H1 (cell line): ENCODE data around the gene MKRN1. TPM values are rescaled to one million over a fixed set of nuclear protein-coding genes. Genes with fewer than 3 reads are reported as not detected.

Experiments used
- CTCF ChIA-PET: fragments of 300-600 bp; sonication (Branson Sonifier 250); formaldehyde crosslinking; loops from one replicate; lab custom pipeline; 2021; ENCODE audit not compliant: partially characterized antibody; lab: Charles Lee
- POLR2A ChIA-PET: fragments of 300-600 bp; sonication (Branson Sonifier 250); formaldehyde crosslinking; loops from one replicate; lab custom pipeline; 2021; ENCODE audit warnings: inconsistent platforms; ENCODE audit not compliant: partially characterized antibody; lab: Charles Lee
- DNase-seq, 2 experiments: peaks; one replicate each; pipeline versions ENCODE4 v3.0.0 to v3.0.0-alpha.2; 2010 to 2022; ENCODE audit warnings: low spot score in 2 of 2, low read depth in 1 of 2, mixed read lengths in 1 of 2
- FAIRE-seq: peaks from 2 replicates; lab custom pipeline; 2011; peaks lifted over from hg19 to GRCh38; lab: Jason Lieb, UNC
- H2AFZ ChIP-seq: 2 replicates; pipeline ENCODE4 v1.8.1; 2012; ENCODE audit warnings: low read length, inconsistent platforms
- H2AK5ac ChIP-seq: 2 replicates; pipeline ENCODE4 v1.6.1; 2013; ENCODE audit warnings: low read depth, low read length
- H2BK120ac ChIP-seq: replicated peaks from 2 replicates; pipeline ENCODE3; 2013; ENCODE audit warnings: low read depth, low read length, inconsistent platforms
- H2BK12ac ChIP-seq: 2 replicates; pipeline ENCODE4 v1.6.1; 2013; ENCODE audit warnings: low read depth, low read length
- H2BK15ac ChIP-seq: 2 replicates; pipeline ENCODE4 v1.6.1; 2013; ENCODE audit warnings: low read length
- H2BK20ac ChIP-seq: 2 replicates; pipeline ENCODE4 v1.6.1; 2013; ENCODE audit warnings: low read length
- H2BK5ac ChIP-seq: 2 replicates; pipeline ENCODE4 v1.6.1; 2013; ENCODE audit warnings: low read depth, low read length
- H3K14ac ChIP-seq: 2 replicates; pipeline ENCODE4 v1.6.1; 2013; ENCODE audit warnings: inconsistent platforms; ENCODE audit not compliant: insufficient read length
- H3K18ac ChIP-seq: 2 replicates; pipeline ENCODE4 v1.6.1; 2013; ENCODE audit warnings: low read length; ENCODE audit errors: extremely low read depth
- H3K23ac ChIP-seq: 2 replicates; pipeline ENCODE4 v1.6.1; 2013; ENCODE audit warnings: inconsistent platforms; ENCODE audit not compliant: insufficient read length
- H3K23me2 ChIP-seq: 2 replicates; pipeline ENCODE4 v1.6.1; 2013; ENCODE audit warnings: low read depth, low read length
- H3K27ac ChIP-seq: 2 replicates; pipeline ENCODE4 v1.6.1; 2011; ENCODE audit warnings: low read depth, low read length, inconsistent platforms
- H3K27me3 ChIP-seq, 4 experiments: replicated peaks in 1 of 4; 1 replicate in 1 of 4; 2 replicates in 3 of 4; pipeline versions ENCODE4 v1.6.1 to v1.8.1; 2011 to 2013; ENCODE audit warnings: low read length in 3 of 4, mild to moderate bottlenecking in 3 of 4, inconsistent platforms in 2 of 4, mixed read lengths in 2 of 4, moderate library complexity in 1 of 4; ENCODE audit not compliant: control insufficient read depth in 3 of 4, insufficient read depth in 3 of 4; ENCODE audit errors: extremely low read depth in 1 of 4
- H3K36me3 ChIP-seq, 4 experiments: 2 replicates each; pipeline versions ENCODE4 v1.6.1 to v1.8.1; 2011 to 2013; ENCODE audit warnings: mild to moderate bottlenecking in 4 of 4, low read length in 3 of 4, moderate library complexity in 2 of 4, control low read depth in 1 of 4, inconsistent platforms in 1 of 4; ENCODE audit not compliant: insufficient read depth in 4 of 4, control insufficient read depth in 2 of 4
- H3K4ac ChIP-seq: replicated peaks from 2 replicates; pipeline ENCODE3; 2013; ENCODE audit warnings: low read length, low read depth, mixed read lengths, inconsistent platforms; ENCODE audit not compliant: insufficient read length
- H3K4me1 ChIP-seq, 4 experiments: replicated peaks in 1 of 4; 1 replicate in 1 of 4; 2 replicates in 3 of 4; pipeline versions ENCODE4 v1.6.1 to v1.8.1; 2011 to 2013; ENCODE audit warnings: low read length in 3 of 4, inconsistent platforms in 2 of 4, mixed read lengths in 1 of 4; ENCODE audit not compliant: insufficient read depth in 4 of 4, control insufficient read depth in 3 of 4
- H3K4me2 ChIP-seq, 2 experiments: 2 replicates each; pipeline versions ENCODE4 v1.6.1 to v1.8.1; 2011 to 2013; ENCODE audit warnings: low read depth in 2 of 2, low read length in 2 of 2, control low read depth in 1 of 2, inconsistent platforms in 1 of 2, mild to moderate bottlenecking in 1 of 2; ENCODE audit not compliant: insufficient read depth in 1 of 2
- H3K4me3 ChIP-seq, 4 experiments: fragments of 200-600, 300-600 bp in 1 of 4; sonication (generic), shearing (Covaris generic), sonication (Bioruptor Twin) in 1 of 4; 2 replicates each; pipeline versions ENCODE4 v1.5.1 to v1.8.1; 2011 to 2016; ENCODE audit warnings: low read length in 4 of 4, low read depth in 3 of 4, control low read depth in 2 of 4, inconsistent platforms in 2 of 4, mild to moderate bottlenecking in 2 of 4, mixed read lengths in 1 of 4, moderate library complexity in 1 of 4; ENCODE audit not compliant: insufficient read depth in 2 of 4; ENCODE audit errors: extremely low read depth in 1 of 4
- H3K56ac ChIP-seq: replicated peaks from 2 replicates; pipeline ENCODE3; 2013; ENCODE audit warnings: low read depth, mild to moderate bottlenecking, mixed read lengths, low read length, inconsistent platforms; ENCODE audit not compliant: insufficient read length
- H3K79me1 ChIP-seq: 2 replicates; pipeline ENCODE4 v1.6.1; 2013; ENCODE audit warnings: low read depth, low read length, control low read depth
- H3K79me2 ChIP-seq, 2 experiments: 2 replicates each; pipeline versions ENCODE4 v1.6.1 to v1.8.1; 2012 to 2013; ENCODE audit warnings: low read length in 2 of 2, mild to moderate bottlenecking in 2 of 2, inconsistent platforms in 1 of 2; ENCODE audit not compliant: insufficient read depth in 2 of 2, control insufficient read depth in 1 of 2
- H3K9ac ChIP-seq, 4 experiments: replicated peaks in 1 of 4; 1 replicate in 1 of 4; 2 replicates in 3 of 4; pipeline versions ENCODE4 v1.6.1 to v1.8.1; 2011 to 2013; ENCODE audit warnings: low read depth in 3 of 4, low read length in 3 of 4, control low read depth in 2 of 4, mild to moderate bottlenecking in 2 of 4, moderate library complexity in 2 of 4, inconsistent platforms in 1 of 4; ENCODE audit errors: extremely low read depth in 1 of 4
- H3K9me3 ChIP-seq, 2 experiments: 2 replicates each; pipeline versions ENCODE4 v1.6.1 to v1.8.1; 2012 to 2013; ENCODE audit warnings: mild to moderate bottlenecking in 2 of 2, moderate library complexity in 2 of 2, control low read depth in 1 of 2, inconsistent platforms in 1 of 2, low read depth in 1 of 2, low read length in 1 of 2, mixed read lengths in 1 of 2; ENCODE audit not compliant: insufficient read depth in 2 of 2
- H4K20me1 ChIP-seq, 2 experiments: replicated peaks in 1 of 2; 2 replicates each; pipeline versions ENCODE3 to v1.8.1; 2011 to 2013; ENCODE audit warnings: inconsistent platforms in 2 of 2, low read length in 2 of 2, mild to moderate bottlenecking in 1 of 2; ENCODE audit not compliant: insufficient read depth in 2 of 2, control insufficient read depth in 1 of 2
- H4K5ac ChIP-seq: 2 replicates; pipeline ENCODE4 v1.6.1; 2013; ENCODE audit warnings: low read length, low read depth, mixed read lengths, inconsistent platforms; ENCODE audit not compliant: insufficient read length
- H4K8ac ChIP-seq: 2 replicates; pipeline ENCODE4 v1.8.0; 2013; ENCODE audit warnings: mild to moderate bottlenecking, moderate library complexity, low read length, inconsistent platforms; ENCODE audit not compliant: insufficient read depth; ENCODE audit errors: extremely low read depth
- H4K91ac ChIP-seq: replicated peaks from 2 replicates; pipeline ENCODE3; 2013; ENCODE audit warnings: low read length, mixed read lengths, inconsistent platforms; ENCODE audit not compliant: insufficient read length
- CBX5 ChIP-seq: fragments of 300-800, 300-1000 bp; sonication (generic); IDR thresholded peaks from 2 replicates; pipeline ENCODE4 v1.7.1; 2016; ENCODE audit warnings: antibody characterized with exemption, low read length, low read depth
- CHD2 ChIP-seq: IDR thresholded peaks from 2 replicates; pipeline ENCODE4 v1.6.1; 2012; ENCODE audit warnings: low read length, improper control_type of control experiment
- HDAC2 ChIP-seq, 2 experiments: fragments of 300-600 bp in 1 of 2; sonication (generic) in 1 of 2; IDR thresholded peaks; 2 replicates each; pipeline ENCODE4 v1.6.1; 2011 to 2012; ENCODE audit warnings: low read depth in 2 of 2, low read length in 2 of 2, mild to moderate bottlenecking in 2 of 2, moderate library complexity in 2 of 2, borderline replicate concordance in 1 of 2, inconsistent platforms in 1 of 2
- KDM1A ChIP-seq: fragments of 200-600, 300-600 bp; sonication (generic); IDR thresholded peaks from 2 replicates; pipeline ENCODE4 v1.7.1; 2016; ENCODE audit warnings: mild to moderate bottlenecking, low read length, borderline replicate concordance
- KDM4A ChIP-seq: IDR thresholded peaks from one replicate; pipeline ENCODE4 v1.7.1; 2012; ENCODE audit warnings: low read depth, mild to moderate bottlenecking, moderate library complexity, low read length, inconsistent platforms; ENCODE audit not compliant: severe bottlenecking
- POLR2AphosphoS5 ChIP-seq: IDR thresholded peaks from 2 replicates; pipeline ENCODE4 v1.6.1; 2011; ENCODE audit warnings: low read depth, low read length
- POU5F1 ChIP-seq: IDR thresholded peaks from 2 replicates; pipeline ENCODE4 v1.6.1; 2011; ENCODE audit warnings: low read depth, mild to moderate bottlenecking, low read length, moderate library complexity
- RXRA ChIP-seq: IDR thresholded peaks from 2 replicates; pipeline ENCODE4 v1.6.1; 2011; ENCODE audit warnings: low read depth, mild to moderate bottlenecking, low read length, moderate library complexity; ENCODE audit not compliant: insufficient read depth
- SP2 ChIP-seq: IDR thresholded peaks from 2 replicates; pipeline ENCODE4 v1.6.1; 2012; ENCODE audit warnings: mild to moderate bottlenecking, low read length, inconsistent platforms
- SRF ChIP-seq: IDR thresholded peaks from 2 replicates; pipeline ENCODE4 v1.6.1; 2011; ENCODE audit warnings: mild to moderate bottlenecking, low read depth, low read length, moderate library complexity
- TEAD4 ChIP-seq: IDR thresholded peaks from 2 replicates; pipeline ENCODE4 v1.6.1; 2012; ENCODE audit warnings: low read depth, low read length, inconsistent platforms, mixed read lengths
- USF2 ChIP-seq: IDR thresholded peaks from 2 replicates; pipeline ENCODE4 v1.6.1; 2011; ENCODE audit warnings: low read length, improper control_type of control experiment
- WGBS, 2 experiments: shearing (Covaris generic) in 1 of 2; methylation state at CpG; one replicate each; pipeline versions ENCODE4 v1.1.6 to v1.1.7; 2013 to 2015; ENCODE audit warnings: low lambda C conversion rate in 2 of 2, mixed read lengths in 2 of 2, inconsistent platforms in 1 of 2, low coverage in 1 of 2, missing lambda C conversion rate in 1 of 2; ENCODE audit not compliant: insufficient replicate concordance in 2 of 2, insufficient coverage in 1 of 2, insufficient read length in 1 of 2; ENCODE audit errors: extremely low coverage in 1 of 2, missing lambda C conversion rate in 1 of 2; 5-methylcytosine and 5-hydroxymethylcytosine counted together
- polyA plus RNA-seq, 7 experiments: library from polyadenylated mRNA; depleted of rRNA in 3 of 7; stranded (reverse) in 5 of 7; unstranded in 2 of 7; fragments of >200 nt in 5 of 7; fragments of 200-250 nt in 2 of 7; gene quantifications; 1 replicate in 5 of 7; 2 replicates in 1 of 7; 4 replicates in 1 of 7; pipeline versions ENCODE4 v1.2.1 to v1.2.3, GENCODE V29; 2011 to 2013; ENCODE audit warnings: missing spikeins in 2 of 7, mixed read lengths in 2 of 7
- total RNA-seq: library from RNA; stranded (reverse); fragmentation: NEBNext Ultra II Directional; extraction: Animal tissue kit (Norgen Biotek cat#: 25700); gene quantifications from 2 replicates; pipeline ENCODE4 v1.2.1, GENCODE V29; 2021

Gene MKRN1
- total and polyA plus RNA-seq, 2 of the 8 experiments (the other 6 are each of a cell fraction or from before 2014, with no cell fraction given): 46.2 to 99.6 TPM

GRCh38 chr7:140518370-140519006 lies 39.2 kb upstream of the MKRN1 start:
- no peak overlapping the region for H2BK5ac ChIP-seq
- no peak overlapping the region for H2BK15ac ChIP-seq
- 0 out of 2 replicates have a peak overlapping the region, but pooled peaks have one; percentile 48 for H3K18ac ChIP-seq
- peaks cover 2 to 6% (median 3%) of the 10 kb centered on the region in 4 experiments; a peak in 3 of 7 replicates for H3K4me1 ChIP-seq
- no peak overlapping the region for H4K5ac ChIP-seq
- H2BK120ac ChIP-seq: no peak overlapping the region
- ChIA-PET POLR2A (interaction anchor here (0.6 to 1.6 kb wide), 6 partner anchors 11 to 1160 kb away, joined by 3 to 5 read pairs (median 4); partner anchors contain the start of gene DENND2A), CTCF (interaction anchor here (0.5 to 18.4 kb wide), 32 partner anchors 8 to 465 kb away, joined by 3 to 322 read pairs (median 4); partner anchors contain the start of gene DENND2A)
- 76% methylated on average over 15 of the region's 15 CpGs; no CpG with 5 or more reads in 1 of the 2 experiments for WGBS, 2 experiments
- no peaks in the 10 kb centered on the region for H3K9me3 ChIP-seq
- no peak overlapping the region for H3K14ac ChIP-seq
- no peaks in the 10 kb centered on the region for H3K36me3 ChIP-seq
- H3K79me1 ChIP-seq: no peaks in the 10 kb centered on the region
- no peak for FAIRE-seq
- no peaks in the 10 kb centered on the region for H4K20me1 ChIP-seq
- H3K23ac ChIP-seq: no peak overlapping the region
- H3K23me2 ChIP-seq: no peaks in the 10 kb centered on the region
- H3K4me3 ChIP-seq: no peak overlapping the region
- H2BK12ac ChIP-seq: no peak overlapping the region
- H2AFZ ChIP-seq: peak overlapping the region; percentile 9; the same call in 1 of the 2 replicates
- no peaks in the 10 kb centered on the region for H3K27me3 ChIP-seq
- H2BK20ac ChIP-seq: no peak overlapping the region
- no peak overlapping the region for H3K4ac ChIP-seq
- H3K27ac ChIP-seq: no peak overlapping the region
- H3K56ac ChIP-seq: no peak overlapping the region
- no peak overlapping the region for H4K8ac ChIP-seq
- DNase-seq: no peak
- no peaks in the 10 kb centered on the region for H3K79me2 ChIP-seq
- no peak overlapping the region for H3K4me2 ChIP-seq
- H3K9ac ChIP-seq: no peak overlapping the region
- no peak overlapping the region for H2AK5ac ChIP-seq
- H4K91ac ChIP-seq: no peak overlapping the region
- no peak for TF ChIP-seq CBX5
- no peak for TF ChIP-seq KDM4A
- TF ChIP-seq HDAC2 (IDR thresholded peaks at IDR 0.05; ENCODE audit: borderline replicate concordance in 1 of 2, low read depth in 2 of 2, low read length in 2 of 2): no peak
- no peak for TF ChIP-seq RXRA
- no peak for TF ChIP-seq POU5F1
- no peak for TF ChIP-seq TEAD4
- TF ChIP-seq USF2: no peak
- TF ChIP-seq POLR2AphosphoS5: no peak
- TF ChIP-seq SRF: no peak
- no peak for TF ChIP-seq CHD2
- no peak for TF ChIP-seq SP2
- TF ChIP-seq KDM1A: no peak
